Coronary artery (tissue), 2 donors: ENCODE results near the gene NIPAL3.

Source experiments
- DNase-seq: peaks from one replicate; pipeline ENCODE4 v3.0.0-alpha.2; 2017; ENCODE audit warnings: low spot score
- H3K27ac ChIP-seq, 2 donors: fragments of 200-600 bp; sonication (generic); one replicate each; pipeline ENCODE4 v1.5.1; 2016 to 2019
- H3K4me3 ChIP-seq: fragments of 200-600 bp; sonication (generic); 2 replicates; pipeline ENCODE4 v1.5.1; 2016; ENCODE audit warnings: mild to moderate bottlenecking, moderate library complexity
- CTCF ChIP-seq: fragments of 200-600 bp; sonication (generic); IDR thresholded peaks from one replicate; pipeline ENCODE4 v1.5.1; 2019; ENCODE audit warnings: antibody characterized with exemption

The NIPAL3 gene

DNA sequence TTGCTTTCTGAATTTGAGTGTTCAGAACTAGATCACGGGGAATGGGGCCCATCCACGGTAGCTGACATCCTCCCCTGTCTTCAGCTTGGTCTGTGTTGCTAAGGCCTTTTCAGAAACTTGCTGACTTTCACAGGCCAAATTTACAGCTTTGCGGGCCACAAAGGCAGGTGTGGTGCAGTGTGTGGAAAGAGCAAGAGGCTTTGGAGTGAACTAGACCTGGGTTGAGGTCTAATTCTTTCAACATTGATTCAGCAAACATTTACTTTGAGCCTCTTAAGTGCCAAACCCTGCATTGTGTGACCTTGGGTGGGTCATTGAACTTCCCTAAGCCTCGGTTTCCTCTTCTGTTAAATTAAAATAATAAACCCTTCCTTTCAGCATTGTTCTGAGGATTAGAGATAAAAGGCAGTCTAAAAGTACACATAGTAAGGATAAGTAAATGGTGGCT, 26.3 kb upstream of the NIPAL3 start:
- DNase-seq: no peak
- Histone ChIP-seq H3K27ac (no peak overlapping the region), H3K4me3 (no peak overlapping the region)
- no peak for TF ChIP-seq CTCF

DNA sequence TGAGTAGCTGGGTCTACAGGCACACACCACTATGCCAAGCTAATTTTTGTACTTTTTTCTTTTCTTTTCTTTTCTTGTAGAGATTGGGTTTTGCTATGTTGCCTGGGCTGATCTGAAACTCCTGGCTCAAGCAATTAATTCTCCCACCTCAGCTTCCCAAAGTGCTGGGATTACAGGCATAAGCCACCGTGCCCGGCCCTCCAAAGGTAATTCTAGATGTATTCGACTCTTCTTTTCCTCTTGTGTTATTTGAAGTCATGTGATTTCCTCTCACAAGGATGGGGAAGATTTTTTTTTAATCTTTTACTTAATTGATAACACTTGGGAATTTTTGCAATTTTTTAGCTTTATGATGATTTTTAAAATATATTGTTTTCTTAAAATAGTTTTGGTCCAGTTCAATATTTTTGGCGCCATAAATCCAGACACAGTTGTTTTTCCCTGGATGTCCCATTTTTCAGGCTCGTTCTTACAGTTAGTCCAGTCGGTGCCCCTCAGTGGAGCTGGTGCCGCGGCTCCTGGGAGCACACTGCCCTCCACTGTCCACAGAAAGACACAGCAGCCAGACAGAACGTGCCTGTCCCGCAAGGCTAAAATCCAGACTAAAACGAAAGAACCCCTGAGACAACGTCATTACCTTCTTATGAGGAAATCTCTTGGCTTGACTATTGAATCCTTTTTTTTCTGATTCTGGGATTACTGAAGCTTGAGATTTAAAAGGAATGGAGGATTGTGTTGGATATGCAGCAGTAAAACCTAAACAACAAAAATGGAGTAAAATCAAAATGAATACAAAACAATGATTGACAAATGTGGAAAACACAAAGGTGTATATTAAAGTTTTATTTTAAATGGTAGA, 24.4 kb upstream of the NIPAL3 start:
- DNase-seq: peak; percentile 87
- TF ChIP-seq CTCF: peak; percentile 83
- Histone ChIP-seq H3K4me3 (peak overlapping the region; percentile 24), H3K27ac (peak overlapping the region; percentile 69 to 72)

DNA sequence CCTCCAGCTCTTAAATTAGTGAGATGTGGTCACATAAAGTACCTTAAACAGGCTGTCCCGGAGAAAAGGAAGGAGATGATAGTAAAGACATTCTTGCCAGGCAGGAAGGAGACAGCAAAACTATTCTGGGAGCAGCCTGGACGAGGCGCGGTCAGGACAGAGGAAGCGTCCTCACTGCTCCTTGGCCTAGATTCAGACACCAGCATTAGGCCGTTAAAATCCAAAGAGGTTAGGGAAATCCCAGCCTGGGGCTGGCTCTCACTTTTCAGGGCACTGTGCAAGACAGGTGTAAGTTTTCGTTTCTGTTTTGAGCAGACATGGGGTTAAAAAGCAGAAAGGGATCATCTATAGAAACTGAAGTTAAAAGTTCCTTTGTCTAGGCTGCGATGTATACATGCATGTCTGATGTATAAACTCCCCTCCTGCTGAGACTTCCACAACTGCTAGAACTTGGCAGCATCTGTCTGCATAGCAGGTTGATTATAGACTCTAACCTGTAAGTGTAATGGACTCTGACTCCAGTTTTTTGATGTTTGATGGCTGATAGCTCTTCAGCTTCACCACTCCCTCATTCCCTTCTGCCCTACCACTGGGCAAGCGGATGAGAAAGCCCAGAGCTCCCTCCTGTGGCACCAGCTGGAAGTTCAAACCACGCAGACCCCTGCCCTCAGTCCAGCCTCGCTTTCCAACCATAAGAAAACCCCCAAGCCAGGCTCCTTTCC, 23.6 kb upstream of the NIPAL3 start:
- Histone ChIP-seq H3K27ac (peak overlapping the region; percentile 69 to 72), H3K4me3 (peak overlapping the region; percentile 24)
- no peak for DNase-seq
- TF ChIP-seq CTCF: no peak

- DNase-seq: no peak
- no peak for TF ChIP-seq CTCF
- no peak overlapping the region for H3K4me3 ChIP-seq
- peak overlapping the region in 1 of 2 donors; percentile 72 for H3K27ac ChIP-seq
These were observed 23.0 kb upstream of the NIPAL3 start for GRCh38 chr1:24392604-24392946.

DNA sequence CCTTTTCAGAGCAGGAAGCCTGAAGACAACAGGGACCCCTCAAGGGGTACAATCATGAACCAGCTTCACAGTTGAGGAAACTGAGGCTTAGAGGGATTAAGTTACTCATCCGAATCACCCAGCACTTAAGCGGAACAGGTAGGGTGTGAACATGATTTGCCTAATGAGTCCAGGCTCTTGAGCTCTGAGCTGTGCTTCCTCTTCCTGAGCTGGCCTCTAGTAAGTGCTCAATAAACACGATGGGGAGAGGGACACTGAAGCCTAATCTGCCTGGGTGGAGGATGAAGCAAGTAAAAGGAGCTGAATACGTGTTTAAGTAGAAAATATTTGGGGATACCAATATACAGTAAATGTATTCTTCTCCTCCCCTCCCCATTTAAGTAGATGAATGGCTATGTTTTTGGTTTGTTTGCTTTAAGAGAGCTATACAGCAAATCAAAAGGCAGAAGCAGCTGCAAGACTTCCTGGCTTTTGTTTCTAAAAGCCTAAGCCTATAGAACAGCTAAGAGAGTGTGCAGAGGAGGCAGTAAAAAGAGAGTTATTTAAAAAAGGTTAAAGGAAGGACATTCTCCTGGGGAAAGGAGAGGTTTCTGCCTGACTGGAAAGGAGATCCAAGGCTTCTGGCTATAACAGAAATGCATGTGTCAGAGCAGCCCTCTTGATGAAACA, 22.5 kb upstream of the NIPAL3 start:
- Histone ChIP-seq H3K27ac (no peak overlapping the region), H3K4me3 (no peak overlapping the region)
- no peak for DNase-seq
- no peak for TF ChIP-seq CTCF

DNA sequence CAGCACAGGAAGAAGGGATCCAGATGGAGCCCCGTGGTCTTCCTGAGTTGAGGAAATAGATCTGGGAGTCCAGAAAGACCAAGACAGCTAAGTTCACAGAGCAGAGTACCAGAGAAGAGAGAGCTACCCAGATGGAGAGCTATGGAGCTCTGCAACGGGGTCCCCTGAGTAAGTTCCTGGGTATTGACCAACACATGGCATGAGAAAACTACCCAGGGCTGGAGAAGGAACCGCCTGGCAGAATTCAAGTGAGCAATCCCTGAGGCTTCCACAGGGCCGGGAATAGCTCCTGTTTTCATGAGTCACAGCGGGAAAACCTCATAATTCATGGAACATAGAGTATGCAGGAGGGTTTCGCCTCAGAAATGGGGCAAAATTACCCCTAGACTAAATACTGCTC, 21.7 kb upstream of the NIPAL3 start:
- Histone ChIP-seq H3K4me3 (no peak overlapping the region), H3K27ac (no peak overlapping the region)
- DNase-seq: no peak
- TF ChIP-seq CTCF: no peak
